Activated CD8-positive, alpha-beta memory T cell treated with anti-CD3 and anti-CD28 coated beads, Interleukin-2, amount 10 ng/mL, durations not matched to agents 7 days and 5 days (primary cell): ENCODE measurements around the gene DSCAM. TPM values are rescaled to one million over a fixed set of nuclear protein-coding genes. Genes with fewer than 3 reads are reported as not detected.
"Not testable (repeated sequence)": the region's sequence is repeated elsewhere in the genome, so short reads cannot be mapped to it uniquely, and the experiment has no call there.

Experiments
- ATAC-seq: fragments of 150-1000 bp; cut with Tn5 transposase; one replicate; pipeline ENCODE4 v1.10.0; 2021; ENCODE audit warnings: moderate library complexity
- CTCF ChIA-PET: fragments of 350-600 bp; sonication (Branson Sonifier 250); formaldehyde crosslinking; loops from one replicate; lab custom pipeline; 2021; ENCODE audit warnings: antibody characterized with exemption; lab: Charles Lee
- DNase-seq: peaks from one replicate; pipeline ENCODE4 v3.0.0-alpha.2; 2020
- H3K27ac Mint-ChIP-seq: one replicate; pipeline ENCODE4 v1.8.0; 2021; ENCODE audit warnings: mild to moderate bottlenecking, mixed read lengths
- H3K27me3 Mint-ChIP-seq: one replicate; pipeline ENCODE4 v1.8.0; 2021; ENCODE audit warnings: mixed read lengths
- H3K36me3 Mint-ChIP-seq: one replicate; pipeline ENCODE4 v1.8.0; 2021; ENCODE audit warnings: mild to moderate bottlenecking, mixed read lengths
- H3K4me1 Mint-ChIP-seq: one replicate; pipeline ENCODE4 v1.8.0; 2021; ENCODE audit warnings: mixed read lengths
- H3K4me3 Mint-ChIP-seq: one replicate; pipeline ENCODE4 v1.8.0; 2021; ENCODE audit warnings: mild to moderate bottlenecking, moderate library complexity, mixed read lengths
- H3K9me3 Mint-ChIP-seq: one replicate; pipeline ENCODE4 v1.8.0; 2022; ENCODE audit warnings: low read depth, mixed read lengths
- total RNA-seq, 2 experiments: library from RNA; stranded (reverse); gene quantifications; one replicate each; pipeline ENCODE4 v1.2.3, GENCODE V29; 2021

The DSCAM gene
- not detected for total RNA-seq

GRCh38 chr21:40846587-40847411 lies at the start of gene DSCAM:
TSS of gene DSCAM (minus strand) at chr21:40847158. CDS start at chr21:40846661, 497 bp downstream.
- Mint-ChIP-seq H3K36me3 (no peaks in the 10 kb centered on the region), H3K4me3 (no peak within 1 kb of the TSS)
- no peak for ATAC-seq

GRCh38 chr21:40895697-40896096 lies 48.7 kb upstream of the DSCAM start:
- H3K27ac Mint-ChIP-seq, ATAC-seq, H3K27me3 Mint-ChIP-seq, DNase-seq, H3K4me3 Mint-ChIP-seq, H3K36me3 Mint-ChIP-seq, CTCF ChIA-PET, H3K4me1 Mint-ChIP-seq: not testable (repeated sequence)
- peaks cover 19% of the 10 kb centered on the region for H3K9me3 Mint-ChIP-seq

More at GRCh38 chr21:40846587-40847411, at the start of gene DSCAM:
- Mint-ChIP-seq H3K9me3 (peaks cover 2% of the 10 kb centered on the region), H3K4me1 (no peaks in the 10 kb centered on the region), H3K27me3 (peaks cover 31% of the 10 kb centered on the region), H3K27ac (no peak within 1 kb of the TSS)
- no peak for DNase-seq
- CTCF ChIA-PET, result no interaction called here

GRCh38 chr21:40886931-40887330 lies 40.0 kb upstream of the DSCAM start:
- no peak for DNase-seq
- H3K9me3 Mint-ChIP-seq, result peaks cover 6% of the 10 kb centered on the region
- H3K4me3 Mint-ChIP-seq, result no peak overlapping the region
- H3K36me3 Mint-ChIP-seq, result no peaks in the 10 kb centered on the region
- ATAC-seq, result no peak
- CTCF ChIA-PET, result no interaction called here
- no peaks in the 10 kb centered on the region for H3K27me3 Mint-ChIP-seq
- no peak overlapping the region for H3K27ac Mint-ChIP-seq
- H3K4me1 Mint-ChIP-seq, result no peaks in the 10 kb centered on the region

- ATAC-seq (no peak), DNase-seq (no peak)
- CTCF ChIA-PET, result no interaction called here
- Mint-ChIP-seq H3K4me3 (no peak overlapping the region), H3K9me3 (peaks cover 6% of the 10 kb centered on the region), H3K36me3 (no peaks in the 10 kb centered on the region), H3K27me3 (no peaks in the 10 kb centered on the region), H3K27ac (no peak overlapping the region), H3K4me1 (no peaks in the 10 kb centered on the region)
Observed at GRCh38 chr21:40886006-40886405, 39.0 kb upstream of the DSCAM start.

GRCh38 chr21:40882192-40882915 lies 35.4 kb upstream of the DSCAM start:
- ATAC-seq, result no peak

GRCh38 chr21:40881767-40882166 lies 34.8 kb upstream of the DSCAM start:
- CTCF ChIA-PET, result no interaction called here
- H3K27me3 Mint-ChIP-seq, result no peaks in the 10 kb centered on the region
- ATAC-seq (no peak), DNase-seq (no peak)
- H3K4me1 Mint-ChIP-seq, result no peaks in the 10 kb centered on the region
- no peak overlapping the region for H3K27ac Mint-ChIP-seq
- no peaks in the 10 kb centered on the region for H3K36me3 Mint-ChIP-seq
- H3K4me3 Mint-ChIP-seq, result no peak overlapping the region
- peaks cover 6% of the 10 kb centered on the region for H3K9me3 Mint-ChIP-seq

More at GRCh38 chr21:40882192-40882915, 35.4 kb upstream of the DSCAM start:
- Mint-ChIP-seq H3K4me1 (no peaks in the 10 kb centered on the region), H3K27ac (no peak overlapping the region), H3K36me3 (no peaks in the 10 kb centered on the region), H3K9me3 (peaks cover 6% of the 10 kb centered on the region), H3K27me3 (no peaks in the 10 kb centered on the region), H3K4me3 (no peak overlapping the region)
- CTCF ChIA-PET, result no interaction called here
- no peak for DNase-seq

- Mint-ChIP-seq H3K4me3 (no peak overlapping the region), H3K9me3 (peaks cover 2% of the 10 kb centered on the region), H3K36me3 (no peaks in the 10 kb centered on the region), H3K4me1 (no peaks in the 10 kb centered on the region), H3K27ac (no peak overlapping the region), H3K27me3 (no peaks in the 10 kb centered on the region)
- ATAC-seq, result no peak
- no peak for DNase-seq
- CTCF ChIA-PET, result no interaction called here
Observed at GRCh38 chr21:40871099-40871498, 24.1 kb upstream of the DSCAM start.

GRCh38 chr21:40863839-40864238 lies 16.9 kb upstream of the DSCAM start:
- Mint-ChIP-seq H3K27me3 (no peaks in the 10 kb centered on the region), H3K27ac (no peak overlapping the region), H3K4me1 (no peaks in the 10 kb centered on the region), H3K9me3 (no peaks in the 10 kb centered on the region), H3K36me3 (no peaks in the 10 kb centered on the region), H3K4me3 (no peak overlapping the region)
- ATAC-seq (no peak), DNase-seq (no peak)
- CTCF ChIA-PET, result no interaction called here

GRCh38 chr21:40858517-40858916 lies 11.6 kb upstream of the DSCAM start:
- Mint-ChIP-seq H3K27ac (no peak overlapping the region), H3K4me3 (no peak overlapping the region), H3K36me3 (no peaks in the 10 kb centered on the region), H3K4me1 (no peaks in the 10 kb centered on the region), H3K27me3 (no peaks in the 10 kb centered on the region), H3K9me3 (peaks cover 2% of the 10 kb centered on the region)
- CTCF ChIA-PET, result no interaction called here
- ATAC-seq (no peak), DNase-seq (no peak)

- Mint-ChIP-seq H3K4me3 (no peak overlapping the region), H3K27me3 (no peaks in the 10 kb centered on the region), H3K4me1 (no peaks in the 10 kb centered on the region), H3K27ac (no peak overlapping the region), H3K9me3 (peaks cover 2% of the 10 kb centered on the region), H3K36me3 (no peaks in the 10 kb centered on the region)
- ATAC-seq, result no peak
- no peak for DNase-seq
- CTCF ChIA-PET, result no interaction called here
Observed at GRCh38 chr21:40853956-40854688, 7.2 kb upstream of the DSCAM start.

- Mint-ChIP-seq H3K4me3 (no peak overlapping the region), H3K9me3 (peaks cover 2% of the 10 kb centered on the region), H3K27me3 (peaks cover 3% of the 10 kb centered on the region), H3K27ac (no peak overlapping the region), H3K4me1 (no peaks in the 10 kb centered on the region), H3K36me3 (no peaks in the 10 kb centered on the region)
- ATAC-seq, result no peak
- CTCF ChIA-PET, result no interaction called here
- no peak for DNase-seq
Observed at GRCh38 chr21:40852563-40852962, 5.6 kb upstream of the DSCAM start.

GRCh38 chr21:40851749-40852148 lies 4.8 kb upstream of the DSCAM start:
- CTCF ChIA-PET, result no interaction called here
- DNase-seq (no peak), ATAC-seq (no peak)
- H3K4me3 Mint-ChIP-seq, result no peak overlapping the region
- H3K36me3 Mint-ChIP-seq, result no peaks in the 10 kb centered on the region
- H3K27ac Mint-ChIP-seq, result no peak overlapping the region
- H3K27me3 Mint-ChIP-seq, result peaks cover 9% of the 10 kb centered on the region
- no peaks in the 10 kb centered on the region for H3K4me1 Mint-ChIP-seq
- H3K9me3 Mint-ChIP-seq, result peaks cover 1% of the 10 kb centered on the region

GRCh38 chr21:40850071-40850470 lies 3.1 kb upstream of the DSCAM start:
- no peaks in the 10 kb centered on the region for H3K9me3 Mint-ChIP-seq
- H3K4me1 Mint-ChIP-seq, result no peaks in the 10 kb centered on the region
- CTCF ChIA-PET, result no interaction called here
- H3K27ac Mint-ChIP-seq, result no peak overlapping the region
- H3K27me3 Mint-ChIP-seq, result peaks cover 21% of the 10 kb centered on the region
- H3K4me3 Mint-ChIP-seq, result no peak overlapping the region
- ATAC-seq, result no peak
- no peak for DNase-seq
- H3K36me3 Mint-ChIP-seq, result no peaks in the 10 kb centered on the region
